Measurements from ENCODE around the gene SART3.

- TF ChIP-seq MAX (IDR thresholded peaks at IDR 0.05) (no peak), TAF1 (conservative IDR thresholded peaks at IDR 0.05) (no peak), CTCF (IDR thresholded peaks at IDR 0.05; ENCODE audit: low read depth, low read length, missing input control) (no peak), YY1 (IDR thresholded peaks at IDR 0.05) (no peak), ZBTB33 (IDR thresholded peaks at IDR 0.05) (no peak), NR2F2 (IDR thresholded peaks at IDR 0.05) (no peak)
Measured at GRCh38 chr12:108571609-108572165, 10.7 kb upstream of the SART3 start.

Data from liver (tissue), 3 donors.